Measurements from ENCODE around the gene ZNF487. TPM values are rescaled to one million over a fixed set of nuclear protein-coding genes. Genes with fewer than 3 reads are reported as not detected.
"Not testable (repeated sequence)": the region's sequence is repeated elsewhere in the genome, so short reads cannot be mapped to it uniquely, and the experiment has no call there.

The ZNF487 gene
- total RNA-seq, 1 experiment from 2014 or later: 4.9 TPM

- no peak for DNase-seq
- no peaks in the 10 kb centered on the region for H3K27me3 ChIP-seq (ENCODE audit: control insufficient read depth, insufficient read depth, low read length)
- H3K36me3 ChIP-seq (replicated peaks; ENCODE audit: control insufficient read depth, insufficient read depth, low read length): no peaks in the 10 kb centered on the region
- no peak overlapping the region for H3K4me3 ChIP-seq (ENCODE audit: insufficient read depth, low read depth, low read length)
Observed at GRCh38 chr10:43415544-43415943, 21.4 kb upstream of the ZNF487 start.

DNA sequence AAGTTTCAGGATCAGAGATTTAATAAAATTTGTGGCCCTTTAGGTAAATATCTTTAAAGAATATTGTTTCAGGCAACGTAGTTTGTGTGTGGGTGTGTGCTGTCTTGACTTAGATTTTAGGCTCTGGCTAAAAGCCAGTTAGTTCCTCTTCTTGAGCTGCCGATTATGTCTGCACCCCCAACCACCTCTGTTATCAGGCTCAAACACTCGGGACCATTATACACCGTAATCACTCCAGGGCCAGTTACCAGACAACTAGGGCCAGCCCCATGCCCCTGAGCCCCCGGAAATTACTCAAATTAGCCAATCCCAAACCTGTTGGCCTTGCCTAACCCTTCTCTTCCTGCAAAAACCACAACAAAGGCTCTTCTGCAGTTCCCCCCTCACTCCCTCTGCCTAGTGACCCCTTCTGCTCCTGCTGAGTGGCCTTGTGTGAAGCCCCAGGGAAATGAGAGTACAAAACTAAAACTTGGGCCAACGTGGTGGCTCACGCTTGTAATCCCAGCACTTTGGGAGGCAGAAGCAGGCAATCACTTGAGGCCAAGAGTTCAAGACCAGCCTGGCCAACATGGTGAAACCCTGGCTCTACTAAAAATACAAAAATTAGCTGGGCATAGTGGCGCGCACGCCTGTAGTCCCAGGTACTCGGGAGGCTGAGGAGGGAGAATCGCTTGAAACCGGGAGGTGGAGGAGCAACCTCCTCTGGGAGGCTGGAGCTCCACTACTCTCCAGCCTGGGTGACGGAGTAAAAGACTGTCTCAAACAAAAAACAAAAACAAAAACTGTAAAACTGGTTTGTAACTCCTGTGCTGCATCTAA, 18.8 kb upstream of the ZNF487 start:
- Histone ChIP-seq H3K4me3 (ENCODE audit: insufficient read depth, low read depth, low read length) (no peak overlapping the region), H3K36me3 (replicated peaks; ENCODE audit: control insufficient read depth, insufficient read depth, low read length) (no peaks in the 10 kb centered on the region), H3K27me3 (ENCODE audit: control insufficient read depth, insufficient read depth, low read length) (peaks cover 2% of the 10 kb centered on the region; the same call in 1 of the 2 replicates)
- no peak for DNase-seq

DNA sequence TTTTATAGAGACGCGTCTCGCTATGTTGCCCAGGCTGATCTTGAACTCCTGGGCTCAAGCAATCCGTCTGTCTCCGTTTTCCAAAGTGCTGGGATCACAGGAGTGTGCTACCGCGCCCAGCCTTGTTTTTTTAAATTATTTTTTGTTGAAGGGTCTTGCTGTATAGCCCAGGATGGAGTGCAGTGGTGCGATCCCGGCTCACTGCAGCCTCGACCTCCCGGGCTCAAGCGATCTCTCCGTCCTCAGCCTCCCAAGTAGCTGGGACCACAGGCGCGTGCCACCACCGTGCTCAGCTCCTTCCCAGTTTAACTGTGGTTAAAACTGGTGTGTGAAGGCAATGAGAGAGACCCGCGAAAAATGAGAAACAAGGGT, 16.9 kb upstream of the ZNF487 start:
- H3K4me3 ChIP-seq (ENCODE audit: insufficient read depth, low read depth, low read length): no peak overlapping the region
- no peaks in the 10 kb centered on the region for H3K36me3 ChIP-seq (replicated peaks; ENCODE audit: control insufficient read depth, insufficient read depth, low read length)

GRCh38 chr10:43420369-43421200, 16.3 kb upstream of the ZNF487 start:
- no peaks in the 10 kb centered on the region for H3K36me3 ChIP-seq (replicated peaks; ENCODE audit: control insufficient read depth, insufficient read depth, low read length)
- H3K27me3 ChIP-seq (ENCODE audit: control insufficient read depth, insufficient read depth, low read length): peaks cover 2% of the 10 kb centered on the region; the same call in 1 of the 2 replicates
- H3K4me3 ChIP-seq (ENCODE audit: insufficient read depth, low read depth, low read length): peak overlapping the region; percentile 53
- peak; percentile 93 for DNase-seq

More for the DNA sequence above, 16.9 kb upstream of the ZNF487 start:
- no peak for DNase-seq
- H3K27me3 ChIP-seq (ENCODE audit: control insufficient read depth, insufficient read depth, low read length): peaks cover 2% of the 10 kb centered on the region; the same call in 1 of the 2 replicates

DNA sequence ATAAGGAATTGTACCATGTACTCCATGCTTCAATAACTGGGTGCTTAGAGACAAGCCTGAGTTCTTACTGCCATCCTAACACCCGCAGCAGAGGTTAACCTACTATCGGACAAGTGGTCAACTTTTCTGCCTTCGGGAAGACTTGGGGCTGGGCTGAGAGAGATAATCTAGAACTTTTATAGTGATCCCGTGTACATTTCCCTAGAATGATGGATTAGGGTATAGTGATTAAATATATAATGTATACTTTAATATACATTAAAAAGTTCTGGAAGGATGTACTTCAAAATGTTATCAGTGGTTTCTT, 15.8 kb upstream of the ZNF487 start:
- no peak for DNase-seq
- Histone ChIP-seq H3K4me3 (ENCODE audit: insufficient read depth, low read depth, low read length) (peak overlapping the region; percentile 53), H3K36me3 (replicated peaks; ENCODE audit: control insufficient read depth, insufficient read depth, low read length) (no peaks in the 10 kb centered on the region), H3K27me3 (ENCODE audit: control insufficient read depth, insufficient read depth, low read length) (peaks cover 2% of the 10 kb centered on the region; the same call in 1 of the 2 replicates)

- Histone ChIP-seq H3K36me3 (replicated peaks; ENCODE audit: control insufficient read depth, insufficient read depth, low read length) (no peaks in the 10 kb centered on the region), H3K27me3 (ENCODE audit: control insufficient read depth, insufficient read depth, low read length) (peaks cover 2% of the 10 kb centered on the region; the same call in 1 of the 2 replicates), H3K4me3 (ENCODE audit: insufficient read depth, low read depth, low read length) (no peak overlapping the region)
- no peak for DNase-seq
Observed at GRCh38 chr10:43421519-43421918, 15.4 kb upstream of the ZNF487 start.

DNA sequence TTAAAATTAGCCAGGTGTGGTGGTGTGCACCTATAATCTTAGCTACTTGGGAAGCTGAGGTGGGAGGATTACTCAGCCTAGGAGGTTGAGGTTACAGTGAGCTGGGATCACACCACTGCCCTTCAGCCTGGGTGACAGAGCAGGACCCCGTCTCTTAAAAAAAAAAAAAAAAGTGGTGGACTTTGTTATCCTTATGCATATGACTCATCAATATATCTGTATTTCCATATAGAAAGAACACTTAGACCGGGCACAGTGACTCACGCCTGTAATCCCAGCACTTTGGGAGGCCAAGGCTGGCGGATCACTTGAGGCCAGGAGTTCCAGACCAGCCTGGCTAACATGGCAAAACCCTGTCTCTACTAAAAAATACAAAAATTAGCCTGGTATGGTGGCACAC, 15.0 kb upstream of the ZNF487 start:
- not testable (repeated sequence) for H3K36me3 ChIP-seq (replicated peaks; ENCODE audit: control insufficient read depth, insufficient read depth, low read length); H3K4me3 ChIP-seq (ENCODE audit: insufficient read depth, low read depth, low read length); H3K27me3 ChIP-seq (ENCODE audit: control insufficient read depth, insufficient read depth, low read length); DNase-seq

GRCh38 chr10:43424416-43424815, 12.5 kb upstream of the ZNF487 start:
- H3K27me3 ChIP-seq (ENCODE audit: control insufficient read depth, insufficient read depth, low read length): peaks cover 2% of the 10 kb centered on the region; the same call in 1 of the 2 replicates
- no peaks in the 10 kb centered on the region for H3K36me3 ChIP-seq (replicated peaks; ENCODE audit: control insufficient read depth, insufficient read depth, low read length)
- no peak for DNase-seq
- H3K4me3 ChIP-seq (ENCODE audit: insufficient read depth, low read depth, low read length): no peak overlapping the region

GRCh38 chr10:43426476-43426875, 10.4 kb upstream of the ZNF487 start:
- not testable (repeated sequence) for H3K36me3 ChIP-seq (replicated peaks; ENCODE audit: control insufficient read depth, insufficient read depth, low read length); H3K4me3 ChIP-seq (ENCODE audit: insufficient read depth, low read depth, low read length); DNase-seq; H3K27me3 ChIP-seq (ENCODE audit: control insufficient read depth, insufficient read depth, low read length)

DNA sequence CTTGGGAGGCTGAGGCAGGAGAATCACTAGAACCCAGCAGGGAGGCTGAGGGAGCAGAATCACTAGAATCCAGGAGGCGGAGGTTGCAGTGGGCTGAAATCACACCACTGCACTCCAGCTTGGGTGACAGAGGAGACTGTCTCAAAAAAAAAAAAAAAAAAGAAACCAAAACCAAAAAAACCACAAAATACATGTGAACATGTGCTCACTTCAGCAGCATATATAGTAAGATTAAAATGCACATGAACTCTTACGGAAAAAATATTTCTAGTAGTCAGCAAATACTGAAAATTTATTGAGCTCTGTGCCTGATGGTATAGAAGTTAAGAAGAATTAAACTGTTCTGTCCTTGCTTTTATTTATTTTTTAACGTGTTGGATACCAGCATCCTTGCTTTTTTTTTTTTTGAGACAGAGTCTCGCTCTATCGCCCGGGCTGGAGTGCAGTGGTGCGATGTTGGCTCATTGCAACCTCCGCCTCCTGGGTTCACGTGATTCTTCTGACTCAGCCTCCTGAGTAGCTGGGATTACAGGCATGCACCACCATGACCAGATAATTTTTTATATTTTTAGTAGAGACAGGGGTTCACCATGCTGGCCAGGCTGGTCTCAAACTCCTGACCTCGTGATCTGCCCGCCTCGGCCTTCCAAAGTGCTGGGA, 9.6 kb upstream of the ZNF487 start:
- Histone ChIP-seq H3K27me3 (ENCODE audit: control insufficient read depth, insufficient read depth, low read length) (no peaks in the 10 kb centered on the region), H3K36me3 (replicated peaks; ENCODE audit: control insufficient read depth, insufficient read depth, low read length) (no peaks in the 10 kb centered on the region), H3K4me3 (ENCODE audit: insufficient read depth, low read depth, low read length) (no peak overlapping the region)
- DNase-seq: no peak

DNA sequence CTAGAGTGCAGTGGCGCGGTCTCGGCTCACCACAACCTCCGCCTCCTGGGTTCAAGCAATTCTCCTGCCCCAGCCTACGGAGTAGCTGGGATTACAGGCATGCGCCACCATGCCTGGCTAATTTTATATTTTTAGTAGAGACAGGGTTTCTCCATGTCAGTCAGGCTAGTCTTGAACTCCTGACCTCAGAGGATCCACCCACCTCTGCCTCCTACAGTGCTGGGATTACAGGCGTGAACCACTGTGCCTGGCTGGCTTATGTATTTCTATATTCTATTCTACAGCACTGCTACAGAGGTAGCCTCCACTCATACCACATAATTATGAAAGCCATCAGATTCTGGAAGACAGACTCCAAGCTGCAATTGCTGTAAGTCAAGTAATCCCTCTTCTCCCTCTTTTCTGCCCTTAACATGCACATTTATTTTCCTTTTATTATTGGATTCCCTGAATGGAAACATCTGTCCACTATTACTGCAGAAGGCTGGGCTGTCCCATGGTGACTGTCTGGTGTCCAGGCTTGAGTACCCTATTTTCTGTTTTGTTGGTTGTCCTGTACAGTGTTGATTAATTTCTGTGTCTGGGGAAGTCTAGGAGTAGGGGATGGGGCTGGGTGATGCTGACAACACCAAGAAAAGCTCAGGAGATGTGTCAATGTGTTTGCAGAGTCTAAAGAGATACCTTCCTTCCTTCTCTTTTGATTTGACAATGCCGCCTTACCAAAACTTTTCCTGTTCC, 5.8 kb upstream of the ZNF487 start:
- no peaks in the 10 kb centered on the region for H3K27me3 ChIP-seq (ENCODE audit: control insufficient read depth, insufficient read depth, low read length)
- DNase-seq: no peak
- H3K4me3 ChIP-seq (ENCODE audit: insufficient read depth, low read depth, low read length): no peak overlapping the region
- H3K36me3 ChIP-seq (replicated peaks; ENCODE audit: control insufficient read depth, insufficient read depth, low read length): no peaks in the 10 kb centered on the region

DNA sequence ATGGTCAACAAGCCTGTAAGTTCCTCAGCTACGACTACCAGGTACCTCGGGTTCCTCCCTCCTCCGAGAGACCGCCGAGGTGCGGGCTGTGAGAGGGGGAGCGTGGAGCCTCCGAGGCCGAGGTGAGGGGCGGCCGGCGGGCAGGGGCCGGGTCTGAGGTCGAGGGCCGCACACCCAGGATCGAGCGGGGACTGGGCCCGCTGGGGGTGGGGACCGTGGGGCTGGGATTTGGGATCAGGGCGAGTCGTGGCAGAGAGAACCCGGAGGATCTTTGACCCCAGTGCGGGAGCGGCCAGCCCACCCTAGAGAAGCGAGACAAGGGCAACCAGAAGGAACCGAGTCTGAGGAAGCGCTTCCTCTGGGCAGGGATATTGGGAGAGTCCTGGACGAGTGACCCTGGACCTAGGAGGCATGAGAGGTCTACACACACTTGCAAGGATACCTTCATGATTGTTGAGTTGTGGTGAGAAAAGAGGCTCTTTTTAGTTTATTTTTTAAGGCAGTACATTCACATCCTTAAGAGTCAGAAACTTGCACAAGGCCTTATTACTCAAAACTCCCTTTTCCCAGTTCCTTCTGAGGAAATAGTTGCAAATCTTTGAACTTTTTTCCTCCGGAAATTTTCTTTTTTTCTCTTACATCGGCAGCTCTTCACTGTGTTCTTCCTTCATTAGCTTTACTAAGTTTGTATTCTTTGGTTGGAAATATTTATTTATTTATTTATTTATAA, 395 bp downstream of the ZNF487 start:
- DNase-seq: no peak
- Histone ChIP-seq H3K4me3 (ENCODE audit: insufficient read depth, low read depth, low read length) (peak overlapping the region; percentile 83), H3K36me3 (replicated peaks; ENCODE audit: control insufficient read depth, insufficient read depth, low read length) (no peaks in the 10 kb centered on the region), H3K27me3 (ENCODE audit: control insufficient read depth, insufficient read depth, low read length) (no peaks in the 10 kb centered on the region)

DNA sequence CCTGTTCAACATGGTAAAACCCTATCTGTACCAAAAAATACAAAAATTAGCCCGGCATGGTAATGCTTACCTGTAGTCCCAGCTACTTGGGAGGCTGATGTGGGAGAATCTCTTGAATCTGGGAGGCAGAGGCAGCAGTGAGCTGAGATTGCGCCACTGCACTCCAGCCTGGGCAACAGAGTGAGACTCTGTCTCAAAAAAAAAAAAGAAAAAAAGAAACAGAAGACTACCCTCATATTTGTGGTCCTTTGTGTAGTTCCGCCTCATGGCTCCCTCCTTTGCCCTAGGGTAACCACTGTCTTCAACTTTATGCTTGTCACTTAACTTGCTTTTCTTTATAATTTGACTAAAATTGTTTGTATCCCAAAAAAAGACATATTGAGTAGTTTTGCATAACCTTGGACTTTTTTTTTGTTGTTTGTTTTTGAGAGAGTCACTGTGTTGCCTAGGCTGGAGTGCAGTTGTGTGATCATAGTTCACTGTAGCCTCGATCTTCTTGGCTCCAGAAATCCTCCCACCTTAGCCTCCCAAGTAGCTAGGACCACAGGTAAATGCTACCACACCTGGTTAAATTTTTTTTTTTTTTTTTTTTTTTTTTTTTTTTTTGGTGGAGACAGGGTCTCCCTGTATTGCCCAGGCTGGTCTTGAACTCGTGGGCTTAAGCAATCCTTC, 3.7 kb downstream of the ZNF487 start:
- no peaks in the 10 kb centered on the region for H3K27me3 ChIP-seq (ENCODE audit: control insufficient read depth, insufficient read depth, low read length)
- DNase-seq: no peak

More for the DNA sequence above, 3.7 kb downstream of the ZNF487 start:
- H3K36me3 ChIP-seq (replicated peaks; ENCODE audit: control insufficient read depth, insufficient read depth, low read length): no peaks in the 10 kb centered on the region
- no peak overlapping the region for H3K4me3 ChIP-seq (ENCODE audit: insufficient read depth, low read depth, low read length)

Data from H7 (cell line).